ENCODE data around the gene NACC2. TPM values are rescaled to one million over a fixed set of nuclear protein-coding genes. Genes with fewer than 3 reads are reported as not detected.

The NACC2 gene
- polyA plus RNA-seq, 6 donors from 2014 or later, result 0.04 to 0.11 (median 0.06) TPM; not detected in 2

- Mint-ChIP-seq H3K4me1 (peaks cover 30 to 47% (median 33%) of the 10 kb centered on the region in 3 donors), H3K9me3 (no peaks in the 10 kb centered on the region), H3K27me3 (peaks cover 4 to 32% (median 25%) of the 10 kb centered on the region in 3 donors), H3K4me3 (peak overlapping the region in 3 of 8 donors; percentile 73 to 89 (median 87)), H3K27ac (peak overlapping the region in 2 of 6 donors; percentile 44 to 79), H3K36me3 (no peaks in the 10 kb centered on the region)
- no peak for DNase-seq
- ATAC-seq (ENCODE audit: low read depth in 2 of 2), result no peak
Observed at GRCh38 chr9:135962696-135963307, 132.3 kb downstream of the NACC2 start.

- Mint-ChIP-seq H3K9me3 (no peaks in the 10 kb centered on the region), H3K27me3 (peaks cover 0 to 25% (median 18%) of the 10 kb centered on the region in 3 donors), H3K36me3 (no peaks in the 10 kb centered on the region), H3K4me3 (peak overlapping the region; percentile 58 to 89 (median 84)), H3K4me1 (peaks cover 24 to 41% (median 32%) of the 10 kb centered on the region in 3 donors), H3K27ac (peak overlapping the region in 4 of 6 donors; percentile 16 to 87 (median 54))
- ATAC-seq (ENCODE audit: low read depth in 2 of 2), result no peak
- DNase-seq, result no peak
Observed at GRCh38 chr9:135961811-135962695, 133.0 kb downstream of the NACC2 start.

GRCh38 chr9:135961277-135961715 lies 133.8 kb downstream of the NACC2 start, which contains the start of gene UBAC1:
UBAC1 (minus strand) TSS chr9:135961373; CDS start chr9:135961162, 211 bp downstream.
- H3K36me3 Mint-ChIP-seq, result no peaks in the 10 kb centered on the region
- H3K27me3 Mint-ChIP-seq, result peaks cover 0 to 25% (median 18%) of the 10 kb centered on the region in 3 donors
- peak within 1 kb of the TSS; percentile 85 to 94 (median 88) for H3K4me3 Mint-ChIP-seq
- peak; percentile 96 for DNase-seq
- peak; percentile 91 to 92 for ATAC-seq (ENCODE audit: low read depth in 2 of 2)
- peaks cover 27 to 49% (median 35%) of the 10 kb centered on the region in 3 donors for H3K4me1 Mint-ChIP-seq
- H3K9me3 Mint-ChIP-seq, result no peaks in the 10 kb centered on the region
- H3K27ac Mint-ChIP-seq, result peak within 1 kb of the TSS; percentile 54 to 94 (median 85)

- Mint-ChIP-seq H3K27me3 (peaks cover 0 to 25% (median 18%) of the 10 kb centered on the region in 3 donors), H3K9me3 (no peaks in the 10 kb centered on the region), H3K4me3 (peak overlapping the region; percentile 85 to 94 (median 88)), H3K36me3 (no peaks in the 10 kb centered on the region), H3K27ac (peak overlapping the region; percentile 54 to 87 (median 78)), H3K4me1 (peaks cover 27 to 53% (median 38%) of the 10 kb centered on the region in 3 donors)
- DNase-seq (no peak), ATAC-seq (ENCODE audit: low read depth in 2 of 2) (no peak)
Observed at GRCh38 chr9:135960411-135961276, 134.4 kb downstream of the NACC2 start.

GRCh38 chr9:135959814-135960213 lies 135.3 kb downstream of the NACC2 start:
- no peaks in the 10 kb centered on the region for H3K9me3 Mint-ChIP-seq
- H3K36me3 Mint-ChIP-seq, result peaks cover 0 to under 1% of the 10 kb centered on the region in 2 donors
- peak overlapping the region in 4 of 6 donors; percentile 50 to 83 (median 74) for H3K27ac Mint-ChIP-seq
- no peak for ATAC-seq (ENCODE audit: low read depth in 2 of 2)
- H3K4me1 Mint-ChIP-seq, result peaks cover 27 to 53% (median 38%) of the 10 kb centered on the region in 3 donors
- peaks cover 0 to 18% (median 17%) of the 10 kb centered on the region in 3 donors for H3K27me3 Mint-ChIP-seq
- peak overlapping the region; percentile 85 to 94 (median 88) for H3K4me3 Mint-ChIP-seq
- DNase-seq, result no peak

- ATAC-seq (ENCODE audit: low read depth in 2 of 2), result no peak
- H3K4me1 Mint-ChIP-seq, result peaks cover 31 to 53% (median 38%) of the 10 kb centered on the region in 3 donors
- peaks cover 0 to 11% (median 10%) of the 10 kb centered on the region in 3 donors for H3K27me3 Mint-ChIP-seq
- DNase-seq, result no peak
- peak overlapping the region in 2 of 8 donors; percentile 39 to 89 for H3K4me3 Mint-ChIP-seq
- H3K27ac Mint-ChIP-seq, result no peak overlapping the region
- peaks cover 0 to 6% of the 10 kb centered on the region in 2 donors for H3K36me3 Mint-ChIP-seq
- H3K9me3 Mint-ChIP-seq, result no peaks in the 10 kb centered on the region
Observed at GRCh38 chr9:135958485-135958884, 136.6 kb downstream of the NACC2 start.

GRCh38 chr9:135957431-135957830 lies 137.7 kb downstream of the NACC2 start:
- Mint-ChIP-seq H3K36me3 (peaks cover 6 to 7% of the 10 kb centered on the region in 2 donors), H3K27ac (peak overlapping the region in 1 of 6 donors; percentile 37), H3K4me3 (no peak overlapping the region), H3K9me3 (no peaks in the 10 kb centered on the region), H3K4me1 (peaks cover 26 to 48% (median 38%) of the 10 kb centered on the region in 3 donors), H3K27me3 (peaks cover 0 to under 1% (median 0%) of the 10 kb centered on the region in 3 donors)
- ATAC-seq (ENCODE audit: low read depth in 2 of 2) (no peak), DNase-seq (no peak)

GRCh38 chr9:135956802-135957174 lies 138.3 kb downstream of the NACC2 start:
- Mint-ChIP-seq H3K9me3 (no peaks in the 10 kb centered on the region), H3K27me3 (no peaks in the 10 kb centered on the region), H3K4me3 (no peak overlapping the region), H3K4me1 (peaks cover 20 to 41% (median 33%) of the 10 kb centered on the region in 3 donors), H3K27ac (peak overlapping the region in 1 of 6 donors; percentile 37), H3K36me3 (peaks cover 6 to 7% of the 10 kb centered on the region in 2 donors)
- no peak for ATAC-seq (ENCODE audit: low read depth in 2 of 2)
- DNase-seq, result no peak

Other genes starting within 250 kb of the NACC2 start
- gene CAMSAP1, start 187.7 kb downstream of the NACC2 start, polyA plus RNA-seq (ENCODE audit: low read depth in 6 of 6), result 1 to 10 TPM in 4 of 6 donors, under 1 TPM in 1, not detected in 1; 0.95 to 3.5 (median 2.0) TPM
- gene UBAC1, start 133.9 kb downstream of the NACC2 start, polyA plus RNA-seq (ENCODE audit: low read depth in 6 of 6), result 10 to 100 TPM; 16.1 to 23.0 (median 21.6) TPM
- gene TMEM250, start 23.6 kb upstream of the NACC2 start, polyA plus RNA-seq (ENCODE audit: low read depth in 6 of 6), result 10 to 100 TPM in 5 of 6 donors, 1 to 10 TPM in 1; 6.8 to 26.5 (median 18.0) TPM
- not detected for gene LHX3, start 109.8 kb upstream of the NACC2 start, polyA plus RNA-seq (ENCODE audit: low read depth in 6 of 6)
- 1 to 10 TPM; 2.8 to 4.6 (median 3.7) TPM for gene QSOX2, start 150.5 kb upstream of the NACC2 start, polyA plus RNA-seq (ENCODE audit: low read depth in 6 of 6)
- gene CCDC187, start 208.8 kb upstream of the NACC2 start, polyA plus RNA-seq (ENCODE audit: low read depth in 6 of 6), result 1 to 10 TPM in 3 of 6 donors, under 1 TPM in 3; 0.38 to 4.3 (median 1.5) TPM
- gene GPSM1, start 232.2 kb upstream of the NACC2 start, polyA plus RNA-seq (ENCODE audit: low read depth in 6 of 6), result 1 to 10 TPM in 2 of 6 donors, under 1 TPM in 3, not detected in 1; 0.69 to 1.6 (median 0.94) TPM